ENCODE data around the gene RPA3. TPM values are rescaled to one million over a fixed set of nuclear protein-coding genes. Genes with fewer than 3 reads are reported as not detected.

The RPA3 gene
- 10 to 100 TPM; 16.4 to 28.1 TPM for polyA plus RNA-seq

- no peaks in the 10 kb centered on the region for H3K9me3 ChIP-seq (ENCODE audit: control insufficient read depth in 2 of 2, insufficient read depth in 1 of 2, low read depth in 1 of 2, low read length in 1 of 2)
- no peaks in the 10 kb centered on the region for H3K36me3 ChIP-seq (ENCODE audit: control insufficient read depth in 2 of 2, insufficient read depth in 2 of 2, low read length in 1 of 2)
- H3K4me3 ChIP-seq (ENCODE audit: low read depth in 1 of 2, low read length in 2 of 2), result no peak within 1 kb of the TSS
- no peak within 1 kb of the TSS for H3K27ac ChIP-seq (ENCODE audit: low read depth in 2 of 2, low read length in 1 of 2)
- H3K27me3 ChIP-seq (ENCODE audit: control insufficient read depth in 1 of 2, insufficient read depth in 2 of 2, low read length in 2 of 2), result no peaks in the 10 kb centered on the region
- WGBS, 2 donors, result 86 to 89% methylated on average over 1 of the region's 1 CpG
- H3K4me1 ChIP-seq (ENCODE audit: control insufficient read depth in 2 of 2, insufficient read depth in 2 of 2, low read length in 1 of 2), result no peaks in the 10 kb centered on the region
Measured at GRCh38 chr7:7718492-7718891, at the start of gene RPA3. Gene RPA3 (minus strand): TSS chr7:7718607. CDS start chr7:7640418, 78,189 bp downstream.

- Histone ChIP-seq H3K4me1 (ENCODE audit: control insufficient read depth in 2 of 2, insufficient read depth in 2 of 2, low read length in 1 of 2) (no peaks in the 10 kb centered on the region), H3K27ac (ENCODE audit: low read depth in 2 of 2, low read length in 1 of 2) (no peak overlapping the region), H3K4me3 (ENCODE audit: low read depth in 1 of 2, low read length in 2 of 2) (no peak overlapping the region)
Measured at GRCh38 chr7:7766671-7767070, 48.3 kb upstream of the RPA3 start.

GRCh38 chr7:7765422-7765821, 47.0 kb upstream of the RPA3 start:
- Histone ChIP-seq H3K9me3 (ENCODE audit: control insufficient read depth in 2 of 2, insufficient read depth in 1 of 2, low read depth in 1 of 2, low read length in 1 of 2) (no peaks in the 10 kb centered on the region), H3K4me3 (ENCODE audit: low read depth in 1 of 2, low read length in 2 of 2) (no peak overlapping the region), H3K36me3 (ENCODE audit: control insufficient read depth in 2 of 2, insufficient read depth in 2 of 2, low read length in 1 of 2) (no peaks in the 10 kb centered on the region), H3K27me3 (ENCODE audit: control insufficient read depth in 1 of 2, insufficient read depth in 2 of 2, low read length in 2 of 2) (no peaks in the 10 kb centered on the region), H3K4me1 (ENCODE audit: control insufficient read depth in 2 of 2, insufficient read depth in 2 of 2, low read length in 1 of 2) (no peaks in the 10 kb centered on the region), H3K27ac (ENCODE audit: low read depth in 2 of 2, low read length in 1 of 2) (no peak overlapping the region)

More at GRCh38 chr7:7766671-7767070, 48.3 kb upstream of the RPA3 start:
- no peaks in the 10 kb centered on the region for H3K27me3 ChIP-seq (ENCODE audit: control insufficient read depth in 1 of 2, insufficient read depth in 2 of 2, low read length in 2 of 2)
- no peaks in the 10 kb centered on the region for H3K9me3 ChIP-seq (ENCODE audit: control insufficient read depth in 2 of 2, insufficient read depth in 1 of 2, low read depth in 1 of 2, low read length in 1 of 2)
- H3K36me3 ChIP-seq (ENCODE audit: control insufficient read depth in 2 of 2, insufficient read depth in 2 of 2, low read length in 1 of 2), result no peaks in the 10 kb centered on the region

- Histone ChIP-seq H3K36me3 (ENCODE audit: control insufficient read depth in 2 of 2, insufficient read depth in 2 of 2, low read length in 1 of 2) (no peaks in the 10 kb centered on the region), H3K4me1 (ENCODE audit: control insufficient read depth in 2 of 2, insufficient read depth in 2 of 2, low read length in 1 of 2) (no peaks in the 10 kb centered on the region), H3K9me3 (ENCODE audit: control insufficient read depth in 2 of 2, insufficient read depth in 1 of 2, low read depth in 1 of 2, low read length in 1 of 2) (no peaks in the 10 kb centered on the region), H3K27ac (ENCODE audit: low read depth in 2 of 2, low read length in 1 of 2) (no peak overlapping the region), H3K4me3 (ENCODE audit: low read depth in 1 of 2, low read length in 2 of 2) (no peak overlapping the region), H3K27me3 (ENCODE audit: control insufficient read depth in 1 of 2, insufficient read depth in 2 of 2, low read length in 2 of 2) (no peaks in the 10 kb centered on the region)
- 73 to 74% methylated on average over 3 of the region's 3 CpGs for WGBS, 2 donors
Measured at GRCh38 chr7:7764520-7765396, 46.4 kb upstream of the RPA3 start.

GRCh38 chr7:7761974-7762779, 43.8 kb upstream of the RPA3 start:
- Histone ChIP-seq H3K4me1 (ENCODE audit: control insufficient read depth in 2 of 2, insufficient read depth in 2 of 2, low read length in 1 of 2) (no peaks in the 10 kb centered on the region), H3K4me3 (ENCODE audit: low read depth in 1 of 2, low read length in 2 of 2) (peak overlapping the region; percentile 34 to 55), H3K9me3 (ENCODE audit: control insufficient read depth in 2 of 2, insufficient read depth in 1 of 2, low read depth in 1 of 2, low read length in 1 of 2) (no peaks in the 10 kb centered on the region), H3K27ac (ENCODE audit: low read depth in 2 of 2, low read length in 1 of 2) (peak overlapping the region; percentile 73 to 74), H3K27me3 (ENCODE audit: control insufficient read depth in 1 of 2, insufficient read depth in 2 of 2, low read length in 2 of 2) (no peaks in the 10 kb centered on the region), H3K36me3 (ENCODE audit: control insufficient read depth in 2 of 2, insufficient read depth in 2 of 2, low read length in 1 of 2) (no peaks in the 10 kb centered on the region)
- WGBS, 2 donors, result 8 to 10% methylated on average over 9 of the region's 9 CpGs

GRCh38 chr7:7761340-7761973, 43.0 kb upstream of the RPA3 start:
- H3K27me3 ChIP-seq (ENCODE audit: control insufficient read depth in 1 of 2, insufficient read depth in 2 of 2, low read length in 2 of 2), result no peaks in the 10 kb centered on the region
- peak overlapping the region in 1 of 2 donors; percentile 55 for H3K4me3 ChIP-seq (ENCODE audit: low read depth in 1 of 2, low read length in 2 of 2)
- WGBS, 2 donors, result 23 to 27% methylated on average over 5 of the region's 5 CpGs
- H3K36me3 ChIP-seq (ENCODE audit: control insufficient read depth in 2 of 2, insufficient read depth in 2 of 2, low read length in 1 of 2), result no peaks in the 10 kb centered on the region
- no peaks in the 10 kb centered on the region for H3K9me3 ChIP-seq (ENCODE audit: control insufficient read depth in 2 of 2, insufficient read depth in 1 of 2, low read depth in 1 of 2, low read length in 1 of 2)
- H3K27ac ChIP-seq (ENCODE audit: low read depth in 2 of 2, low read length in 1 of 2), result peak overlapping the region in 1 of 2 donors; percentile 73
- H3K4me1 ChIP-seq (ENCODE audit: control insufficient read depth in 2 of 2, insufficient read depth in 2 of 2, low read length in 1 of 2), result no peaks in the 10 kb centered on the region

GRCh38 chr7:7757576-7757975, 39.2 kb upstream of the RPA3 start:
- WGBS, 2 donors, result 80 to 82% methylated on average over 4 of the region's 4 CpGs
- H3K27ac ChIP-seq (ENCODE audit: low read depth in 2 of 2, low read length in 1 of 2), result no peak overlapping the region
- no peaks in the 10 kb centered on the region for H3K36me3 ChIP-seq (ENCODE audit: control insufficient read depth in 2 of 2, insufficient read depth in 2 of 2, low read length in 1 of 2)
- no peaks in the 10 kb centered on the region for H3K4me1 ChIP-seq (ENCODE audit: control insufficient read depth in 2 of 2, insufficient read depth in 2 of 2, low read length in 1 of 2)
- no peaks in the 10 kb centered on the region for H3K9me3 ChIP-seq (ENCODE audit: control insufficient read depth in 2 of 2, insufficient read depth in 1 of 2, low read depth in 1 of 2, low read length in 1 of 2)
- no peaks in the 10 kb centered on the region for H3K27me3 ChIP-seq (ENCODE audit: control insufficient read depth in 1 of 2, insufficient read depth in 2 of 2, low read length in 2 of 2)
- H3K4me3 ChIP-seq (ENCODE audit: low read depth in 1 of 2, low read length in 2 of 2), result no peak overlapping the region

GRCh38 chr7:7756577-7756976, 38.2 kb upstream of the RPA3 start:
- Histone ChIP-seq H3K4me3 (ENCODE audit: low read depth in 1 of 2, low read length in 2 of 2) (no peak overlapping the region), H3K27me3 (ENCODE audit: control insufficient read depth in 1 of 2, insufficient read depth in 2 of 2, low read length in 2 of 2) (no peaks in the 10 kb centered on the region), H3K36me3 (ENCODE audit: control insufficient read depth in 2 of 2, insufficient read depth in 2 of 2, low read length in 1 of 2) (no peaks in the 10 kb centered on the region), H3K27ac (ENCODE audit: low read depth in 2 of 2, low read length in 1 of 2) (no peak overlapping the region), H3K4me1 (ENCODE audit: control insufficient read depth in 2 of 2, insufficient read depth in 2 of 2, low read length in 1 of 2) (no peaks in the 10 kb centered on the region), H3K9me3 (ENCODE audit: control insufficient read depth in 2 of 2, insufficient read depth in 1 of 2, low read depth in 1 of 2, low read length in 1 of 2) (no peaks in the 10 kb centered on the region)
- 92% methylated on average over 3 of the region's 3 CpGs for WGBS, 2 donors

- H3K4me3 ChIP-seq (ENCODE audit: low read depth in 1 of 2, low read length in 2 of 2), result no peak overlapping the region
- no peaks in the 10 kb centered on the region for H3K27me3 ChIP-seq (ENCODE audit: control insufficient read depth in 1 of 2, insufficient read depth in 2 of 2, low read length in 2 of 2)
- no peak overlapping the region for H3K27ac ChIP-seq (ENCODE audit: low read depth in 2 of 2, low read length in 1 of 2)
- H3K9me3 ChIP-seq (ENCODE audit: control insufficient read depth in 2 of 2, insufficient read depth in 1 of 2, low read depth in 1 of 2, low read length in 1 of 2), result no peaks in the 10 kb centered on the region
- peaks cover 0 to 2% of the 10 kb centered on the region in 2 donors for H3K4me1 ChIP-seq (ENCODE audit: control insufficient read depth in 2 of 2, insufficient read depth in 2 of 2, low read length in 1 of 2)
- WGBS, 2 donors, result 70 to 93% methylated on average over 3 of the region's 3 CpGs
- H3K36me3 ChIP-seq (ENCODE audit: control insufficient read depth in 2 of 2, insufficient read depth in 2 of 2, low read length in 1 of 2), result no peaks in the 10 kb centered on the region
Measured at GRCh38 chr7:7751243-7752092, 33.1 kb upstream of the RPA3 start.
